ENCODE results near the gene EYA3. TPM values are rescaled to one million over a fixed set of nuclear protein-coding genes. Genes with fewer than 3 reads are reported as not detected.
"Not testable (repeated sequence)": the region's sequence is repeated elsewhere in the genome, so short reads cannot be mapped to it uniquely, and the experiment has no call there.

The EYA3 gene
- total RNA-seq, 1 experiment from 2014 or later: 17.1 TPM

DNA sequence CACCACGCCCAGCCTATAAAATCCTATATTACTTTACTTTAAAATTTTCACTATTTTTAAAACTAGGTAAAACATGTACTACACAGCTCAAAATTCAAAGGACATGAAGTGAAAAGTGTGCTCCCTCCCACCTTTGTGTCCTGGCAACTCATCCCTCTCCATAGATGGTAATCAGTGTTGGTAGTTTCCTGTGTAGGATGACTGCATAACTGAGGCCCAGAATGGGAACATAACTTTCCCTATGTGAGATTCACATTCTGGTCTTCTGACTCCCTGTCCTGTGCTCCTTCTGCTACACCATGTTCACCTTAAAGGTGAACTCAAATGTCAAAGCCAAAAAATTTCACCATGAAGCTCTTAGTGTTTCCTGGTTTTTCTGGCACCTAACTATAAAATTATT, 89.4 kb downstream of the EYA3 start:
- Histone ChIP-seq H4K20me1 (ENCODE audit: low read length) (no peaks in the 10 kb centered on the region), H3K79me2 (ENCODE audit: low read length) (no peaks in the 10 kb centered on the region), H3K9ac (ENCODE audit: low read length) (no peak overlapping the region), H3K27ac (ENCODE audit: low read length) (no peak overlapping the region), H3K4me3 (ENCODE audit: low read length) (no peak overlapping the region), H3K9me3 (ENCODE audit: low read length) (no peaks in the 10 kb centered on the region), H3K9me2 (replicated peaks; ENCODE audit: low read length) (no peaks in the 10 kb centered on the region), H2AFZ (ENCODE audit: low read length) (no peak overlapping the region), H3K27me3 (ENCODE audit: low read length) (no peaks in the 10 kb centered on the region), H3K4me2 (ENCODE audit: low read length) (no peak overlapping the region), H3K36me3 (ENCODE audit: low read depth, low read length) (peaks cover 24% of the 10 kb centered on the region), H3K4me1 (ENCODE audit: insufficient read depth, low read length) (no peaks in the 10 kb centered on the region), H3F3A (ENCODE audit: low read length, unreplicated experiment) (no peaks in the 10 kb centered on the region)
- ChIA-PET CTCF (no interaction called here), POLR2A (ENCODE audit: unreplicated experiment) (no interaction called here)
- BruUV-seq (replicated peaks): no TSS peak
- DNase-seq: no peak
- ATAC-seq: no peak
- TF ChIP-seq, protein P1, sequence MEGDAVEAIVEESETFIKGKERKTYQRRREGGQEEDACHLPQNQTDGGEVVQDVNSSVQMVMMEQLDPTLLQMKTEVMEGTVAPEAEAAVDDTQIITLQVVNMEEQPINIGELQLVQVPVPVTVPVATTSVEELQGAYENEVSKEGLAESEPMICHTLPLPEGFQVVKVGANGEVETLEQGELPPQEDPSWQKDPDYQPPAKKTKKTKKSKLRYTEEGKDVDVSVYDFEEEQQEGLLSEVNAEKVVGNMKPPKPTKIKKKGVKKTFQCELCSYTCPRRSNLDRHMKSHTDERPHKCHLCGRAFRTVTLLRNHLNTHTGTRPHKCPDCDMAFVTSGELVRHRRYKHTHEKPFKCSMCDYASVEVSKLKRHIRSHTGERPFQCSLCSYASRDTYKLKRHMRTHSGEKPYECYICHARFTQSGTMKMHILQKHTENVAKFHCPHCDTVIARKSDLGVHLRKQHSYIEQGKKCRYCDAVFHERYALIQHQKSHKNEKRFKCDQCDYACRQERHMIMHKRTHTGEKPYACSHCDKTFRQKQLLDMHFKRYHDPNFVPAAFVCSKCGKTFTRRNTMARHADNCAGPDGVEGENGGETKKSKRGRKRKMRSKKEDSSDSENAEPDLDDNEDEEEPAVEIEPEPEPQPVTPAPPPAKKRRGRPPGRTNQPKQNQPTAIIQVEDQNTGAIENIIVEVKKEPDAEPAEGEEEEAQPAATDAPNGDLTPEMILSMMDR (conservative IDR thresholded peaks at IDR 0.05; ENCODE audit: low read depth, low read length): no peak
- no peak for TF ChIP-seq EZH2 (IDR thresholded peaks at IDR 0.05; ENCODE audit: low read length, unreplicated experiment)
- intact Hi-C loops (cut with micrococcal nuclease): no loop called here

DNA sequence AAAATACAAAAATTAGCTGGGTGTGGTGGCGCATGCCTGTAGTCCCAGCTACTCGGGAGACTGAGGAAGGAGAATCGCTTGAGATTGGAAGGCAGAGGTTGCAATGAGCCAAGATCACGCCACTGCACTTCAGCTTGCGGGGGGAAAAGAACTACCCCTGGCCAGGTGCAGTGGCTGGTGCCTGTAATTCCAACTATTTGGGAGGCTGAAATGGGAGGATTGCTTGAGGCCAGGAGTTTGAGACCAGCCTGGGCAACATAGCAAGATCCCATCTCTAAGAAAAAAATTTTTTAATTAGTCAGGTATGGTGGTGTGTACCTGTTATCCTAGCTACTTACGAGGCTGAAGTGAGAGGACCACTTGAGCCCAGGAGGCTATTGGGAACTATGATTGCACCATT, 93.9 kb downstream of the EYA3 start:
- H3K9me3 ChIP-seq (ENCODE audit: low read length); H3F3A ChIP-seq (ENCODE audit: low read length, unreplicated experiment); H3K79me2 ChIP-seq (ENCODE audit: low read length); H3K4me1 ChIP-seq (ENCODE audit: insufficient read depth, low read length); H2AFZ ChIP-seq (ENCODE audit: low read length); H3K4me3 ChIP-seq (ENCODE audit: low read length); H3K4me2 ChIP-seq (ENCODE audit: low read length); DNase-seq; H4K20me1 ChIP-seq (ENCODE audit: low read length); BruUV-seq (replicated peaks); H3K9ac ChIP-seq (ENCODE audit: low read length); intact Hi-C loops (cut with micrococcal nuclease); CTCF ChIA-PET; H3K9me2 ChIP-seq (replicated peaks; ENCODE audit: low read length); ATAC-seq; H3K27me3 ChIP-seq (ENCODE audit: low read length); POLR2A ChIA-PET (ENCODE audit: unreplicated experiment); H3K27ac ChIP-seq (ENCODE audit: low read length): not testable (repeated sequence)
- peaks cover 38% of the 10 kb centered on the region for H3K36me3 ChIP-seq (ENCODE audit: low read depth, low read length)

DNA sequence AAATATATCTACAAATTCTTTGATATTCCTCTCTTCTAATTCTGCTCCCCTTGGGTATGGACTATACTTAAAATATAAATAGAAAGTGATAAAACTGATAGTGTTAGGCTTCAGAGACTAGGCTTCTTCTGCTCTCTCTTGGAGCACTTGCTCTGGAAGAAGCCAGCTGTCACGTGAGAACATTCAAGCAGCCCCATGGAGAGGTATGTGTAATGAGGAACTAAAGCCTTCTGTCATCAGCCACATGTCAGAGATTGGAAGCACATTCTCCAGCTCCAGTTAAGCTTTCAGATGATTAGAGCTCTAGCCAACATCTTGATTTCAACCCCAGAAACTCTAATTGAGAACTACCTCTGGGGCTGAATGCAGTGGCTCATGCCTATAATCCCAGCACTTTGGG, 94.3 kb downstream of the EYA3 start:
- Histone ChIP-seq H3F3A (ENCODE audit: low read length, unreplicated experiment) (no peaks in the 10 kb centered on the region), H3K4me3 (ENCODE audit: low read length) (no peak overlapping the region), H3K9ac (ENCODE audit: low read length) (no peak overlapping the region), H3K9me3 (ENCODE audit: low read length) (no peaks in the 10 kb centered on the region), H4K20me1 (ENCODE audit: low read length) (no peaks in the 10 kb centered on the region), H3K27me3 (ENCODE audit: low read length) (no peaks in the 10 kb centered on the region), H2AFZ (ENCODE audit: low read length) (no peak overlapping the region), H3K9me2 (replicated peaks; ENCODE audit: low read length) (no peaks in the 10 kb centered on the region), H3K36me3 (ENCODE audit: low read depth, low read length) (peaks cover 41% of the 10 kb centered on the region), H3K79me2 (ENCODE audit: low read length) (no peaks in the 10 kb centered on the region), H3K4me1 (ENCODE audit: insufficient read depth, low read length) (no peaks in the 10 kb centered on the region), H3K27ac (ENCODE audit: low read length) (no peak overlapping the region), H3K4me2 (ENCODE audit: low read length) (no peak overlapping the region)
- no peak for ATAC-seq
- no TSS peak for BruUV-seq (replicated peaks)
- TF ChIP-seq EZH2 (IDR thresholded peaks at IDR 0.05; ENCODE audit: low read length, unreplicated experiment) (no peak), EZH2phosphoT487 (IDR thresholded peaks at IDR 0.05; ENCODE audit: borderline replicate concordance, low read length) (no peak)
- TF ChIP-seq, protein P1 (conservative IDR thresholded peaks at IDR 0.05; ENCODE audit: low read depth, low read length): no peak
- intact Hi-C loops (cut with micrococcal nuclease): no loop called here
- no peak for DNase-seq
- ChIA-PET POLR2A (ENCODE audit: unreplicated experiment) (no interaction called here), CTCF (no interaction called here)

All from PC-3 (cell line).